GOT3 (cell line): ENCODE data around the gene RBCK1.

Source experiments
- DNase-seq: peaks from one replicate; lab custom pipeline; 2025; ENCODE audit warnings: mixed read lengths; lab: John Stamatoyannopoulos, UW

Gene RBCK1

GRCh38 chr20:418858-419365 lies 10.8 kb downstream of the RBCK1 start:
- DNase-seq, result no peak

GRCh38 chr20:419556-420165 lies 11.6 kb downstream of the RBCK1 start:
- DNase-seq, result no peak

- no peak for DNase-seq
These were observed 12.1 kb downstream of the RBCK1 start for GRCh38 chr20:420166-420620.

GRCh38 chr20:420721-421574 lies 12.8 kb downstream of the RBCK1 start:
- DNase-seq, result no peak

DNA sequence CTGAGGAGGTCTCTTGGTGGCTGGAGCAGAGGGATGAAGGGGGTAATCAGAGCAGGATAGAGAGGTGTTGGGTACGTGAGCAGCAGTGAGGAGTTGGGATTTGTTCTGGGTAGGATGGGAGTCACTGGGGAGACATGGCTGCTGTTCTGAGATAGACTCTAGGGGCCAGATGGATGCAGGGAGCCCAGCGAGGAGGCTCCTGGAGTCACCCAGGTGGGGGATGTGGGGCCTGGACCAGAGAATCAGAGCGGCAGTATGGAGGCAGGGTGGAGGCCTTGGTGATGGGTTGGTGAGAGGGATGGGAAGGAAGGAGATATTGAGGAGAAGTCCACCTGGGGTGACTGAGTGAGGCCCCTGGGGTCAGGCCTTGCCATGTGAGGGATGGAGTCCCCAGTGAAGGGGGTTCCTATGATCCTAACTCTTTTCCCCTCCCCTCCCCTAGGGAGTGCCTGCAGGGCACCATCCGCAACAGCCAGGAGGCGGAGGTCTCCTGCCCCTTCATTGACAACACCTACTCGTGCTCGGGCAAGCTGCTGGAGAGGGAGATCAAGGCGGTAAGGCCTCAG lies 13.7 kb downstream of the RBCK1 start:
- DNase-seq, result no peak

GRCh38 chr20:426566-426965 lies 18.5 kb downstream of the RBCK1 start:
- no peak for DNase-seq

GRCh38 chr20:427401-427800 lies 19.3 kb downstream of the RBCK1 start:
- no peak for DNase-seq

- DNase-seq, result no peak
These were observed 20.0 kb downstream of the RBCK1 start for GRCh38 chr20:427849-428657.

- DNase-seq, result no peak
These were observed 20.6 kb downstream of the RBCK1 start for GRCh38 chr20:428658-429200.

GRCh38 chr20:430091-430999 lies 22.2 kb downstream of the RBCK1 start:
- no peak for DNase-seq

DNA sequence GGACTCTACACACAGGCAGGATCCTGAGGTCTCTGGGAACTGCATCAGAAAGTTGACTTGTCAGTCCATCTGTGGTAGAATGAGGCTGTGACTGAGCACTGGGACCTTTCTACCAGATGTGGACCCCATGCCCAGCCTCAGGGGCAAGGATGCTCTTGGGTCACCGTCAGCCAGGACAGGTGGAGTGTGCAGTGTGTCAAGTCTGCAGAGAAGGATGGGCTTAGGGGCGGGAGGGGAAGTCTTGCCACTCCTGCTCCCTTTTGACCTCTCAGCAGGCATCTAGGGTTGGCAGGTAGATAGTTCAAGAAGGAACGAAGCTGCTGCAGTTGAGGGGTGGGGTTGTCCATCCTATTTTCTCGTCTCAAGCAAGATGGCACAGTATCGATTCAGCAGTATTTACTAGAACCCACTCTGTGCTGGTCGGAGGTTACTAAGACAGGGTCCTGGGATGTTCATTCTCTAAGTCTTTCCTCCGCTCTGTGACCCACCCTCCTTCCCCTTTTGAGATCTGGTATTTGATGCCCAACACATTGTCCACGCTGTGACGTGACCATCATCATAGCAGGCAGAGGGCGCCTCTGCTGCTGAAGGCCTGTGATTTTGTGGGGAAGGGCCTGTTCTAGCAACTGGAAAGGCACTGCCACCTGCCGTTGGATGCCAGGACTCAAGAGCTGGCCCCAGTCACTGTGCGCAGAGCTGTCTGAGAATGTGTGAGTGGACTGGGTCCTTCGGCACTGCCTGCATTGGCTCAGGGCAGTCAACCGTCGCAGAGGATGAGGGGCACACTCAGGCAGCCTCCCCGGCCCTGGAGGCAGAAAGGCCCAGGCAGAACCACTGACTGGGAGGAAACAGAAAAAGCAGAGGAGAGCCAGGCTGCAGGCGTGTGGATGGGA lies 23.2 kb downstream of the RBCK1 start:
- DNase-seq, result no peak

DNA sequence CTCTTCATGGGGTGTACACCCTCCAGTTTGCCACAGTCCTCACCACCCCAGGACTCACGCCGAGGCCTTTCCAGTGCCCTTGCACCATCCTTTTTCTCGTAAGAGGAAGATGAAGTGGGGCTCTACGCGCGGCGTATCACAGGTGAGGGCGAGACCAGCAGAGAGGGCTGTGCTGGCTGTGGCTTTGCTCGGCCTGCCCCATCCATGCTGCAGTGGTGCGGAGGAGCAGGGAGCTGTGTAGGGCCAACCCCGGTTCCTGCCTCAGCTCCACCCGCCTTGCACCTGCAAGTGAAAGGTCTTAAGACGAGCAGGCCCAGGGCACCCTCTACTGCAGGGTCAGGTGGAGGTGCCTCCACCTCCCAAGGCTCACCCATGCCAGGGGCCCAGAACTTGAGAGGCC lies 24.1 kb downstream of the RBCK1 start:
- DNase-seq, result no peak

DNA sequence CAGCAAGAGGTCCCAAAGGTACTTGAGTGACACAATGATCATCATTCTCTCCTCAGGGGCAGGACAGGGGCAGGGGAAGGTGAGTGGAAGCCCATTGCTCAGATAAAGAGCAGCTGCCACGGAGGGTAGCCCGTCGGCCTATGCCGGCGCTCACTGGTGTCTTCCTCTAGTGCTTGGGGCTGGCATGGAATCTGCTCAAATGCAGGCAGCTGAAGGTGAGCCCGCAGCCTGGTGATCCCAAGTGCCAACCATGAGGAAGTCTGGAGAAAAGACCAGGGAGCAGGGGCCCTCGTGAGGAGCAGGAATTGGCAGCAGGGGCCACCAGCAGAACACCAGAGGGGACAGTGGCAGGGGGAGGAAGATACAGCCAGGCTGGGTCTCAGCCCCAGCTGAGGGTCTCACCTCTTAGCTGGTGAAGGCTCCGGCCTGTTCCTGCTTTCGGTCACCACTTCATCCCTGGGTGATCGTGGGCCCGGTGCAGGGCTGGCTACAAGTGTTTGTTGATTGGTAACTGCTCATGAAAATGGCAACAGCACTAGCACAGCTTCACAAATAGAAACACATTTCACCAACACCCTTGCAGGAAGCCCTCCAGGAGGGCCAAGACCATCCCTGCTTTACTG lies 24.7 kb downstream of the RBCK1 start:
- no peak for DNase-seq

DNA sequence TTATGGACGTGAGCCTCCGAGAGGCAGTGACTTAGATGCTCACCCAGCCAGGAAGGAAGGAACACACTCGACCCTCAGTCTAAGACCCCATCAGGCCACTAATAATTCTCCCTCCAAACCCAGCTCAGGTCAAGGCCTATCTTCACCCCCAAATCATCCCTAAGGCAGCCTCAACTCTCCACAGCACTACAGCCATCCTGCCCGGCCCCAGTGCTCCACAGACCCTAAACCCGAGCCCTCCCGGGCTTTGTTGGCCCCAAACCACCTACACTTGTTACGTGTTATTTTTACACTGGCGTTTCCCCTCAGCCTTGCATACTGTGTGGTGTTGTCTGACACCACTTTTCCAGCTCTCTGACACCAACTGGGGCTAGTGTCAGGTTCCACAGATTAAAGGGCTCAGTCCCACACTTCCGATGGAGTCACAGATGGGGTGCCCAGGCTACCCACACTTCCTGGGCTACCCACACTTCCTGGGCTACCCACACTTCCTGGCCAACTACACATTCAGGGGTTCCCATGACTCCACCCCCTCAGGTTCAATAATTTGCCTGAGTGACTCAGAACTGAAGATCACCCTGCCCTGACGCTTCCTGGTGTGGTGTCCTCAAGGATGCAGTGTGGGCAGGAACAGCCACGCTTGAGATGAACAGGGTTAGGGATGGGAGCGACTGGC lies 25.3 kb downstream of the RBCK1 start:
- DNase-seq, result no peak

DNA sequence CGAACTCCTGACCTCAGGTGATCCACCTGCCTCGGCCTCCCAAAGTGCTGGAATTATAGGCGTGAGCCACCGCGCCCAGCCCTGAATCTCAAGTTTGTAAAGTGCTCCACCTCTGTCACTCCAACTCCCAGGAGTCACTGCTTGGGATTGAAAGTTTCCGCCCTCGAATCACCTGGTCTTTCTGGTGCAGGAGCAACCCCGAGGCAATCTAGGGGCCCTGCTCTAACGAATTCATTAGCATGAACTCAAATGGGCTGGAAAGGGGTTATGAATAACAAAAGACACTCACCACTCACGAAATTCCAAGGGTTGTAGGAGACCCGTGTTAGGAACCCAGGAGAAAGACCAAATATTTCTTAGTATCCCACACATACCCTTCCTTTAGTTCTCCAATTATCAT lies 26.1 kb downstream of the RBCK1 start:
- DNase-seq, result no peak

DNA sequence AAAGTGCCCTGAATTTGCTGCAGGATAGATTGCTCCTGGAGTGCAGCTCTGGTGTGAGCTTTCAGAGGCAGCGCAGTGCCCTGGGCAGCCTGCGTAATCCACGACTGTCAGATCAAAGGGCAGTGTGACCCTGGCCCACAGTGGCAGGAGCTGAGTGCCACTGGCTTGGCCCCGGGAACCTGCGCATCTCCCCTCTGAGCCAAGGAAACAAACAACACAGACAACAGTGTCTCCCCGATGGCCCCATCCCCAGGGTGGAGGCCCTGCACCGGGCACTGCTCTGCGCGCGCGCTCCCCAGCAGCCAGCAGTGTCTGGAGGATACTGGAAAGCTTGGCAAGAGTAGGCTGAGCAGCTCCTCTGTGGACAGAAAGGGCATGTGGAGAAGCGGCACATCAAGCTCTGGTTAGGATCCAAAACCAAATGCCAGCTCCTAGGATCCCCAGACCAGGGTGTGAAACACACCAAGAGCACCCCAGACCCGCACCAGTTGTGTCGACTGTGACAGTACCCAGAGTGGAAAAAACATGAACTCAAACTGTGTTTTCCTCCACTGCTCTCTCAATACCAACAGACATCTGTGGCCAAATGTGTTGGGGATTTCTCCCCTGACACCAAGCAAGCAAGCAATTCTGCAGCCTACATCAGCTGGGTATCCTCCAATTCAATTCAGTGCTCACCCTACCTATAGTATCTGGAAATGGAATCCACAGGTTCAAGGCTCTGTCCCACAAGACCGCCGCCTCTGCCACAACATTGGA lies 26.7 kb downstream of the RBCK1 start:
- DNase-seq, result no peak

DNA sequence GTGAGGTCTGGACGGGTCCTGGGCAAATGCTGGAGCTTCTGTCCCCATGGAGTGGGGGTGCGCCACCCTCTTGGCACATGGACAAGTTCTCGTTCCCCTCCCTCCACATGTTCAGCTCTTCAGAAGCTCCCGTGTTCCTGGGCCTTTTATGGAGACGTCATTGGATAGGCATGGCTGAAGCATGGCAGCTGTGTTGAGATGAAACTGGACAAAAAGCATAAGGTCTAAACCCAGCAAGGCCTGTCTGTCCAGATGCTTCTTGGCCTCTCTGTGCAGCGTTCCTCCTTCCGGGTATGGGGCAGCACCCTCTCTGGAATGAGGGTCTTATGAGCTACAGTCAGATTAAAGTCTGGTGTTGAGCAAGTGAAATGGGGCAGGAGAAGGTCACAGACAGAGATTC lies 27.5 kb downstream of the RBCK1 start:
- DNase-seq, result no peak

DNA sequence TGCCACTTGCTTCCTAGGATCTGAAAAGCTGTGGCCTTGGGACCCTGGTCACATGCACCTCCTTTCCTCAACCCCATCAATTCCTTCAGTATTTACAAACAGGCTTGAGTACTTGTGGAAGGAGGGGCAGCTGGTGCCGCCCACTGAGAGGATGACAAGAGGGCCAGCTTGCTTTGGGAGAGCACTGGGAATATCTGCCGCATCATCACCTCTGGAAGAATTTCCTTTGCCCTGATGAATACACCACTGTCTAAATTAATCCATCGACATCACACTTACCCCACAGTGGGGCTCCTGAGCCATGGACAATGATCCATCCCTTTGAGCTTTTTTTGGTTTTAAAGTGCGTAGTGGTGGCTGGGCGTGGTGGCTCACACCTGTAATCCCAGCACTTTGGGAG lies 28.4 kb downstream of the RBCK1 start:
- no peak for DNase-seq
